Panc1 (cell line): Measurements from ENCODE around the gene PSMB11. TPM values are rescaled to one million over a fixed set of nuclear protein-coding genes. Genes with fewer than 3 reads are reported as not detected.

Experiments
- ATAC-seq: fragments of 200-7000 bp; cut with Tn5 transposase; 2 replicates; pipeline ENCODE4 v1.9.1; 2020; ENCODE audit warnings: mild to moderate bottlenecking, moderate library complexity
- BruUV-seq: library from RNA; stranded (reverse); fragments of 400-500 nt; replicated peaks from 2 replicates; lab custom pipeline; 2021; lab: Mats Ljungman, UMichigan
- CTCF ChIA-PET: fragments of 300-600 bp; sonication (Branson Sonifier 250); formaldehyde crosslinking; loops from one replicate; lab custom pipeline; 2022; ENCODE audit warnings: antibody characterized with exemption; lab: Charles Lee
- POLR2A ChIA-PET: fragments of 300-600 bp; sonication (Branson Sonifier 250); formaldehyde crosslinking; loops from one replicate; lab custom pipeline; 2022; ENCODE audit warnings: antibody characterized with exemption; lab: Charles Lee
- DNase-seq: peaks from one replicate; pipeline ENCODE4 v3.0.0-alpha.2; 2010; ENCODE audit warnings: low read depth, low spot score
- H3K27ac ChIP-seq: 2 replicates; pipeline ENCODE4 v1.5.1; 2011; ENCODE audit warnings: mild to moderate bottlenecking, low read length, inconsistent platforms
- H3K27me3 ChIP-seq: fragments of 200-500 bp; sonication (Bioruptor generic); 2 replicates; pipeline ENCODE4 v1.6.0; 2014; ENCODE audit warnings: low read length, inconsistent platforms; ENCODE audit not compliant: control insufficient read depth, insufficient read depth
- H3K36me3 ChIP-seq: fragments of 200-500 bp; sonication (Bioruptor generic); 2 replicates; pipeline ENCODE4 v1.5.1; 2014; ENCODE audit warnings: inconsistent platforms, mild to moderate bottlenecking, low read length, moderate library complexity; ENCODE audit not compliant: control insufficient read depth, insufficient read depth
- H3K4me1 ChIP-seq: 2 replicates; pipeline ENCODE4 v1.5.1; 2011; ENCODE audit warnings: inconsistent platforms, mild to moderate bottlenecking, low read length, moderate library complexity; ENCODE audit not compliant: control insufficient read depth, insufficient read depth
- H3K4me3 ChIP-seq, 2 experiments: 2 replicates each; pipeline ENCODE4 v1.5.1; 2011 to 2012; ENCODE audit warnings: low read depth in 2 of 2, low read length in 2 of 2, mild to moderate bottlenecking in 2 of 2, inconsistent platforms in 1 of 2, moderate library complexity in 1 of 2
- H3K9me3 ChIP-seq: fragments of 200-500 bp; sonication (Bioruptor generic); 2 replicates; pipeline ENCODE4 v1.5.1; 2014; ENCODE audit warnings: low read depth, mild to moderate bottlenecking, inconsistent platforms, low read length, moderate library complexity; ENCODE audit not compliant: control insufficient read depth, insufficient read depth
- CTCF ChIP-seq: fragments of 450-650 bp; IDR thresholded peaks from 2 replicates; pipeline ENCODE4 v1.5.1; 2017; ENCODE audit warnings: mild to moderate bottlenecking
- POLR2AphosphoS5 ChIP-seq: IDR thresholded peaks from 2 replicates; pipeline ENCODE4 v1.6.1; 2012; ENCODE audit warnings: mild to moderate bottlenecking, low read depth, low read length, moderate library complexity
- SIN3A ChIP-seq: IDR thresholded peaks from 2 replicates; pipeline ENCODE4 v1.6.1; 2012; ENCODE audit warnings: low read depth, mild to moderate bottlenecking, low read length, moderate library complexity, borderline replicate concordance; ENCODE audit not compliant: insufficient read depth
- TCF7L2 ChIP-seq: IDR thresholded peaks from 2 replicates; pipeline ENCODE4 v1.6.1; 2011; ENCODE audit warnings: mild to moderate bottlenecking, low read depth, low read length, inconsistent platforms
- in situ Hi-C: cut with HindIII; loops from 2 replicates; pipeline ENCODE4 v1.10.0; 2016; ENCODE audit warnings: low sequenced_read_pairs, low pct_unique_long_range_greater_than_20kb
- intact Hi-C: fragments of 100-400 bp; cut with micrococcal nuclease; formaldehyde crosslinking; loops from one replicate; pipeline ENCODE4 v1.10.0; 2022; ENCODE audit not compliant: unreplicated experiment
- total RNA-seq: library from RNA; stranded (reverse); gene quantifications from one replicate; pipeline ENCODE4 v1.2.1, GENCODE V29; 2021; ENCODE audit not compliant: unreplicated experiment
- TF ChIP-seq, protein P1 (sequence below), 2 experiments: IDR thresholded peaks; 2 replicates each; pipeline ENCODE4 v1.6.1; 2011 to 2012; ENCODE audit warnings: low read depth in 2 of 2, control low read depth in 1 of 2, low read length in 1 of 2, mild to moderate bottlenecking in 1 of 2, moderate library complexity in 1 of 2; ENCODE audit not compliant: insufficient read depth in 1 of 2

PSMB11 gene
- total RNA-seq, 1 experiment from 2014 or later, result not detected

DNA sequence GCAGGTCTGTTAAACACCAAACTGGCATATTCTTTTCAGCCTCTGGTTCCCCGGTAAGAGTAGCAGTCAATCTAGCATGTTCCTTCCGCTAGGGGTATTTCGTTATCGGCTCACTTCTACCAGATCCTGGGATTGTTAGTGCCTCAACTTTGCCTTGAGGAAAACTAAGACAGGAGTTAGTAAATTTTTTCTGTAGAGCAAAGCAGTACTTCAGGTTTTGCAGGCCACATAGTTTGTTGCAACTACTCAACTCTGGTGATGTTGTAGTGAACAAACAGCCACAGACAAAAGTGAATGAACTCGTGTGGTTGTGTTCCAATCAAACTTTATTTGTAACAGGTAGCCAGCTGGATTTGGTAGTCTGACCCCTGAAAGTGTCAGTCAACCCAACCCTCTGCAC, 21.6 kb downstream of the PSMB11 start:
- peaks cover 32% of the 10 kb centered on the region for H3K36me3 ChIP-seq
- CTCF ChIA-PET, result no interaction called here
- no peaks in the 10 kb centered on the region for H3K27me3 ChIP-seq
- POLR2A ChIA-PET, result interaction anchor here (0.6 kb wide), 1 partner anchor 73 kb away, joined by 5 read pairs; no protein-coding TSS in a partner anchor
- no peak overlapping the region for H3K4me3 ChIP-seq
- DNase-seq, result no peak
- H3K27ac ChIP-seq, result no peak overlapping the region
- in situ Hi-C loops (no loop called here), intact Hi-C loops (no loop called here)
- no peak for ATAC-seq
- H3K9me3 ChIP-seq, result no peaks in the 10 kb centered on the region
- BruUV-seq, result no TSS peak
- peaks cover 16% of the 10 kb centered on the region for H3K4me1 ChIP-seq
- TF ChIP-seq, protein P1, sequence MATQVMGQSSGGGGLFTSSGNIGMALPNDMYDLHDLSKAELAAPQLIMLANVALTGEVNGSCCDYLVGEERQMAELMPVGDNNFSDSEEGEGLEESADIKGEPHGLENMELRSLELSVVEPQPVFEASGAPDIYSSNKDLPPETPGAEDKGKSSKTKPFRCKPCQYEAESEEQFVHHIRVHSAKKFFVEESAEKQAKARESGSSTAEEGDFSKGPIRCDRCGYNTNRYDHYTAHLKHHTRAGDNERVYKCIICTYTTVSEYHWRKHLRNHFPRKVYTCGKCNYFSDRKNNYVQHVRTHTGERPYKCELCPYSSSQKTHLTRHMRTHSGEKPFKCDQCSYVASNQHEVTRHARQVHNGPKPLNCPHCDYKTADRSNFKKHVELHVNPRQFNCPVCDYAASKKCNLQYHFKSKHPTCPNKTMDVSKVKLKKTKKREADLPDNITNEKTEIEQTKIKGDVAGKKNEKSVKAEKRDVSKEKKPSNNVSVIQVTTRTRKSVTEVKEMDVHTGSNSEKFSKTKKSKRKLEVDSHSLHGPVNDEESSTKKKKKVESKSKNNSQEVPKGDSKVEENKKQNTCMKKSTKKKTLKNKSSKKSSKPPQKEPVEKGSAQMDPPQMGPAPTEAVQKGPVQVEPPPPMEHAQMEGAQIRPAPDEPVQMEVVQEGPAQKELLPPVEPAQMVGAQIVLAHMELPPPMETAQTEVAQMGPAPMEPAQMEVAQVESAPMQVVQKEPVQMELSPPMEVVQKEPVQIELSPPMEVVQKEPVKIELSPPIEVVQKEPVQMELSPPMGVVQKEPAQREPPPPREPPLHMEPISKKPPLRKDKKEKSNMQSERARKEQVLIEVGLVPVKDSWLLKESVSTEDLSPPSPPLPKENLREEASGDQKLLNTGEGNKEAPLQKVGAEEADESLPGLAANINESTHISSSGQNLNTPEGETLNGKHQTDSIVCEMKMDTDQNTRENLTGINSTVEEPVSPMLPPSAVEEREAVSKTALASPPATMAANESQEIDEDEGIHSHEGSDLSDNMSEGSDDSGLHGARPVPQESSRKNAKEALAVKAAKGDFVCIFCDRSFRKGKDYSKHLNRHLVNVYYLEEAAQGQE (IDR thresholded peaks at IDR 0.05; ENCODE audit: insufficient read depth in 1 of 2, low read depth in 2 of 2, low read length in 1 of 2), result no peak
- no peak for TF ChIP-seq CTCF
- no peak for TF ChIP-seq SIN3A
- TF ChIP-seq POLR2AphosphoS5, result no peak
- no peak for TF ChIP-seq TCF7L2

- CTCF ChIA-PET, result interaction anchor here (0.5 kb wide), 1 partner anchor 47 kb away, joined by 3 read pairs; no protein-coding TSS in a partner anchor
- no TSS peak for BruUV-seq
- H3K27ac ChIP-seq, result no peak overlapping the region
- peaks cover 34% of the 10 kb centered on the region for H3K36me3 ChIP-seq
- DNase-seq, result no peak
- TF ChIP-seq CTCF, result no peak
- peaks cover 23% of the 10 kb centered on the region for H3K4me1 ChIP-seq
- intact Hi-C loops (no loop called here), in situ Hi-C loops (no loop called here)
- H3K9me3 ChIP-seq, result no peaks in the 10 kb centered on the region
- H3K27me3 ChIP-seq, result no peaks in the 10 kb centered on the region
- ATAC-seq, result no peak
- no peak overlapping the region for H3K4me3 ChIP-seq
- POLR2A ChIA-PET, result no interaction called here
Observed at GRCh38 chr14:23066368-23066767, 24.4 kb downstream of the PSMB11 start.
